Muscle of arm (tissue), 12 donors: Measurements from ENCODE around the gene RBM28. TPM values are rescaled to one million over a fixed set of nuclear protein-coding genes. Genes with fewer than 3 reads are reported as not detected.

ENCODE experiments used
- DNase-seq: peaks from one replicate; pipeline ENCODE4 v3.0.0-alpha.2; 2013
- polyA plus RNA-seq, 12 donors: library from polyadenylated mRNA; unstranded; fragments of 120-200 nt; gene quantifications; one replicate each; pipeline ENCODE4 v1.2.1, GENCODE V29; 2013; ENCODE audit not compliant: insufficient read length in 12 of 12

Gene RBM28
- polyA plus RNA-seq, 12 donors: 30.5 to 58.7 (median 40.3) TPM; not detected in 1

GRCh38 chr7:128351296-128352152 lies 7.8 kb upstream of the RBM28 start:
- DNase-seq: no peak

GRCh38 chr7:128350708-128351295 lies 7.1 kb upstream of the RBM28 start:
- no peak for DNase-seq

GRCh38 chr7:128349466-128349825 lies 5.7 kb upstream of the RBM28 start:
- DNase-seq: no peak

- no peak for DNase-seq
Observed at GRCh38 chr7:128347647-128348097, 4.0 kb upstream of the RBM28 start.

GRCh38 chr7:128344431-128344774 lies 695 bp upstream of the RBM28 start:
- DNase-seq: no peak

GRCh38 chr7:128341733-128342132 lies 2.0 kb downstream of the RBM28 start:
- DNase-seq: no peak

GRCh38 chr7:128335730-128336129 lies 8.0 kb downstream of the RBM28 start:
- no peak for DNase-seq

GRCh38 chr7:128324368-128324680 lies 19.4 kb downstream of the RBM28 start:
- no peak for DNase-seq

GRCh38 chr7:128323459-128324367 lies 20.0 kb downstream of the RBM28 start:
- no peak for DNase-seq

GRCh38 chr7:128323040-128323439 lies 20.7 kb downstream of the RBM28 start:
- DNase-seq: no peak

GRCh38 chr7:128322040-128322643 lies 21.6 kb downstream of the RBM28 start:
- no peak for DNase-seq

GRCh38 chr7:128321044-128321422 lies 22.7 kb downstream of the RBM28 start:
- DNase-seq: no peak

- DNase-seq: no peak
Observed at GRCh38 chr7:128318691-128319090, 25.0 kb downstream of the RBM28 start.

- no peak for DNase-seq
Observed at GRCh38 chr7:128311013-128311412, 32.7 kb downstream of the RBM28 start.

- DNase-seq: no peak
Observed at GRCh38 chr7:128310499-128310898, 33.2 kb downstream of the RBM28 start.

GRCh38 chr7:128309976-128310375 lies 33.7 kb downstream of the RBM28 start:
- DNase-seq: no peak

GRCh38 chr7:128309124-128309523 lies 34.6 kb downstream of the RBM28 start:
- no peak for DNase-seq

GRCh38 chr7:128307061-128307460 lies 36.6 kb downstream of the RBM28 start:
- no peak for DNase-seq

GRCh38 chr7:128304212-128304611 lies 39.5 kb downstream of the RBM28 start:
- DNase-seq: no peak

- no peak for DNase-seq
Observed at GRCh38 chr7:128303643-128304042, 40.1 kb downstream of the RBM28 start.

- no peak for DNase-seq
Observed at GRCh38 chr7:128303133-128303532, 40.6 kb downstream of the RBM28 start.

GRCh38 chr7:128302139-128302538 lies 41.6 kb downstream of the RBM28 start:
- DNase-seq: no peak
